OCI-LY3 (cell line): ENCODE results near the gene PRDM16.

Source experiments
- H2AFZ ChIP-seq: fragments of 200-600, 300-600 bp; shearing (Covaris generic); 2 replicates; pipeline ENCODE4 v1.6.0; 2014; ENCODE audit warnings: antibody characterized with exemption, low read depth, low read length
- H3K27ac ChIP-seq: fragments of 200-600, 300-600 bp; sonication (generic); 2 replicates; pipeline ENCODE4 v1.5.1; 2014; ENCODE audit warnings: mild to moderate bottlenecking, low read length, moderate library complexity, mixed read lengths
- H3K27me3 ChIP-seq: fragments of 200-600, 300-600 bp; sonication (generic); 2 replicates; pipeline ENCODE4 v1.6.1; 2014; ENCODE audit warnings: low read depth, low read length, mixed read lengths
- H3K36me3 ChIP-seq: fragments of 200-600, 300-600 bp; sonication (generic); replicated peaks from 2 replicates; pipeline ENCODE3; 2014; ENCODE audit warnings: low read depth, low read length, mixed read lengths
- H3K4me1 ChIP-seq: fragments of 300-600, 200-600 bp; sonication (generic); 2 replicates; pipeline ENCODE4 v1.6.1; 2014; ENCODE audit warnings: low read length, mixed read lengths
- H3K4me2 ChIP-seq: fragments of 200-600, 300-600 bp; sonication (generic); 2 replicates; pipeline ENCODE4 v1.6.1; 2014; ENCODE audit warnings: low read length, mixed read lengths
- H3K4me3 ChIP-seq: fragments of 300-600, 200-600 bp; sonication (generic); 2 replicates; pipeline ENCODE4 v1.5.1; 2014; ENCODE audit warnings: antibody characterized with exemption, mild to moderate bottlenecking, low read length, moderate library complexity
- H3K79me2 ChIP-seq: fragments of 300-600, 200-600 bp; shearing (Covaris generic); 2 replicates; pipeline ENCODE4 v1.6.1; 2014; ENCODE audit warnings: mild to moderate bottlenecking, low read length, mixed read lengths
- H3K9ac ChIP-seq: fragments of 300-600, 200-600 bp; shearing (Covaris generic); 2 replicates; pipeline ENCODE4 v1.6.0; 2014; ENCODE audit warnings: mild to moderate bottlenecking, low read length, moderate library complexity
- H3K9me3 ChIP-seq: fragments of 200-600, 300-600 bp; shearing (Covaris generic); 2 replicates; pipeline ENCODE4 v1.6.1; 2014; ENCODE audit warnings: low read length, mixed read lengths; ENCODE audit not compliant: insufficient read depth
- H4K20me1 ChIP-seq: fragments of 200-600, 300-600 bp; sonication (generic); 2 replicates; pipeline ENCODE4 v1.6.1; 2016; ENCODE audit warnings: low read length, mixed read lengths; ENCODE audit not compliant: insufficient read depth
- EZH2phosphoT487 ChIP-seq: fragments of 200-600 bp; shearing (Covaris generic); IDR thresholded peaks from 2 replicates; pipeline ENCODE4 v1.6.1; 2018; ENCODE audit warnings: antibody characterized with exemption, mixed run types, low read depth
- TF ChIP-seq, protein P1 (sequence below): fragments of 200-600, 300-600 bp; sonication (generic); IDR thresholded peaks from 2 replicates; pipeline ENCODE4 v1.5.1; 2014; ENCODE audit warnings: antibody characterized with exemption, low read length, low read depth

Gene PRDM16

DNA sequence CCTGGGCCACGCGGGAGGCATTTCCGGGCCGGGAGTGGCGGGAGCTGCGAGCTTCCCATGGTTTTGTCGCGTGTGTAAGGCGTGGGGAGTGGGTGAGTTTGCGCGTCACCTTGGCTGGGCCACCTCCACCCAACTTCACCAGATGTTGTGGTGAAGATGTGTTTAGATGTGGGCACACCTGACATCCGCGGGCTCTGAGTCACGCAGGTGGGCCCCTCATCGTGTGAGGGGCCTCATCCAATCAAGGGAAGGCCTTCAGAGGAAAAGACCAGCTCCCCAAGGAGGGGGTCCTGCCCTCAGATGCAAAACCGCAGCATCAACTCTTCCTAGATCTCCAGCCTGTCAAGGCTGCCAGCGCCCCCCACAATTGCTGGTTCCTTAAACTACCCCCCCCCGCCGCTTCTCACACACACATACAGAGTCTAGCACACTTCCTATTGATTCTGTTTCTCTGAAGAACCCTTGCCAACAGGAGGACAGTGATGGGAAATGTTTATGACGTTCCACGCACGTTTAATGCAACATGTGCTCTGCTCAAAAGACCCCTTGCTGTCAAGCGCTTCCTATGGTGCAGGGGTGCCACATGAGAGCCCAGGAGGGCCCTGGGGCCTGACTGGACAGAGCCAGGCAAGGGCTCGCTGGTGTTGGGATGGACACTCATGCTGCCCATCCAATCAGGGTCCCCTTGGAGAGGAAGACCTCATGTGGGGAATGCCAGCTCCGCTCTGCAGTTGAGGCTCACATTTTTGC, 35.8 kb upstream of the PRDM16 start:
- H3K36me3 ChIP-seq = no peaks in the 10 kb centered on the region
- no peak overlapping the region for H3K4me3 ChIP-seq
- H3K27ac ChIP-seq = no peak overlapping the region
- no peaks in the 10 kb centered on the region for H3K27me3 ChIP-seq
- TF ChIP-seq, protein P1, sequence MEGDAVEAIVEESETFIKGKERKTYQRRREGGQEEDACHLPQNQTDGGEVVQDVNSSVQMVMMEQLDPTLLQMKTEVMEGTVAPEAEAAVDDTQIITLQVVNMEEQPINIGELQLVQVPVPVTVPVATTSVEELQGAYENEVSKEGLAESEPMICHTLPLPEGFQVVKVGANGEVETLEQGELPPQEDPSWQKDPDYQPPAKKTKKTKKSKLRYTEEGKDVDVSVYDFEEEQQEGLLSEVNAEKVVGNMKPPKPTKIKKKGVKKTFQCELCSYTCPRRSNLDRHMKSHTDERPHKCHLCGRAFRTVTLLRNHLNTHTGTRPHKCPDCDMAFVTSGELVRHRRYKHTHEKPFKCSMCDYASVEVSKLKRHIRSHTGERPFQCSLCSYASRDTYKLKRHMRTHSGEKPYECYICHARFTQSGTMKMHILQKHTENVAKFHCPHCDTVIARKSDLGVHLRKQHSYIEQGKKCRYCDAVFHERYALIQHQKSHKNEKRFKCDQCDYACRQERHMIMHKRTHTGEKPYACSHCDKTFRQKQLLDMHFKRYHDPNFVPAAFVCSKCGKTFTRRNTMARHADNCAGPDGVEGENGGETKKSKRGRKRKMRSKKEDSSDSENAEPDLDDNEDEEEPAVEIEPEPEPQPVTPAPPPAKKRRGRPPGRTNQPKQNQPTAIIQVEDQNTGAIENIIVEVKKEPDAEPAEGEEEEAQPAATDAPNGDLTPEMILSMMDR = no peak
- no peak for TF ChIP-seq EZH2phosphoT487
- H3K79me2 ChIP-seq = no peaks in the 10 kb centered on the region
- no peak overlapping the region for H2AFZ ChIP-seq
- H3K9ac ChIP-seq = no peak overlapping the region
- no peaks in the 10 kb centered on the region for H4K20me1 ChIP-seq
- no peak overlapping the region for H3K4me2 ChIP-seq
- no peaks in the 10 kb centered on the region for H3K9me3 ChIP-seq
- H3K4me1 ChIP-seq = no peaks in the 10 kb centered on the region

DNA sequence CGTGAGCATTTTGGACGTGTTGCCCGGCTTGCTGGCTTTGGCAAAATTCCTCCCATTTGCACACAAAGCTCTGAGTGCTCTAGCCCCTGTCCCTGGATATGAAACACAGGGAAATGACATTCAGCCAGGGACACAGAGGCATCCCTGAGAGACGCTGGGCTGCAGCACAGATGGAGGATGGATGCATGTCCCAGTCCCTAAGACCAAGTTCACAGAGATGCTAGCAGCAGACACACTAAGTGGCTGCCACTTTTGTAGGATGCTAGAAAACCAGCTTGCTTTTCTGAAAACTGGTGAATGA, 35.3 kb upstream of the PRDM16 start:
- Histone ChIP-seq H3K4me3 (no peak overlapping the region), H3K9ac (no peak overlapping the region), H4K20me1 (no peaks in the 10 kb centered on the region), H2AFZ (no peak overlapping the region), H3K36me3 (no peaks in the 10 kb centered on the region), H3K4me2 (no peak overlapping the region), H3K4me1 (no peaks in the 10 kb centered on the region), H3K9me3 (no peaks in the 10 kb centered on the region), H3K27ac (no peak overlapping the region), H3K79me2 (no peaks in the 10 kb centered on the region), H3K27me3 (no peaks in the 10 kb centered on the region)
- TF ChIP-seq, protein P1 = no peak
- no peak for TF ChIP-seq EZH2phosphoT487

DNA sequence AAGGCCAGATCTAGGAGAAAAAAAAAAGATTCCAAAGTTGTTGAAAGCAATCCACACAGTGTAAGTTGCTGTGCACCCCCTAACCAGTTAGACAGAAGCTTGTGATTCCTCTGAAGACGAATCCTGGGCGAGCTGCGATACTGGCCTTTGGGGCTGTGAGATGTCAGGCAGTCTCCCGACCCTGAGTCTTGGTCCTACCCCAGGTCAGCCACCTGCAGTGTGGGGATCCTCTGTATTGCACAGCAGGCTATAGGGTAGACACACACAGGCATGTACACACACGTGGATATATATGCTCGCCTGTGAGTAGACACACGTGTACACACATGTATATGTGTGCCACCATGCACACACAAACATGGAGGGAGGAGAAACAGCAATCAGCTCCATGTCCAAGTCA, 34.8 kb upstream of the PRDM16 start:
- TF ChIP-seq, protein P1 = no peak
- TF ChIP-seq EZH2phosphoT487 = no peak
- no peak overlapping the region for H3K4me2 ChIP-seq
- no peaks in the 10 kb centered on the region for H3K36me3 ChIP-seq
- no peaks in the 10 kb centered on the region for H3K4me1 ChIP-seq
- no peaks in the 10 kb centered on the region for H4K20me1 ChIP-seq
- no peaks in the 10 kb centered on the region for H3K9me3 ChIP-seq
- no peak overlapping the region for H3K9ac ChIP-seq
- no peak overlapping the region for H3K4me3 ChIP-seq
- H2AFZ ChIP-seq = no peak overlapping the region
- H3K27ac ChIP-seq = no peak overlapping the region
- no peaks in the 10 kb centered on the region for H3K79me2 ChIP-seq
- H3K27me3 ChIP-seq = no peaks in the 10 kb centered on the region

DNA sequence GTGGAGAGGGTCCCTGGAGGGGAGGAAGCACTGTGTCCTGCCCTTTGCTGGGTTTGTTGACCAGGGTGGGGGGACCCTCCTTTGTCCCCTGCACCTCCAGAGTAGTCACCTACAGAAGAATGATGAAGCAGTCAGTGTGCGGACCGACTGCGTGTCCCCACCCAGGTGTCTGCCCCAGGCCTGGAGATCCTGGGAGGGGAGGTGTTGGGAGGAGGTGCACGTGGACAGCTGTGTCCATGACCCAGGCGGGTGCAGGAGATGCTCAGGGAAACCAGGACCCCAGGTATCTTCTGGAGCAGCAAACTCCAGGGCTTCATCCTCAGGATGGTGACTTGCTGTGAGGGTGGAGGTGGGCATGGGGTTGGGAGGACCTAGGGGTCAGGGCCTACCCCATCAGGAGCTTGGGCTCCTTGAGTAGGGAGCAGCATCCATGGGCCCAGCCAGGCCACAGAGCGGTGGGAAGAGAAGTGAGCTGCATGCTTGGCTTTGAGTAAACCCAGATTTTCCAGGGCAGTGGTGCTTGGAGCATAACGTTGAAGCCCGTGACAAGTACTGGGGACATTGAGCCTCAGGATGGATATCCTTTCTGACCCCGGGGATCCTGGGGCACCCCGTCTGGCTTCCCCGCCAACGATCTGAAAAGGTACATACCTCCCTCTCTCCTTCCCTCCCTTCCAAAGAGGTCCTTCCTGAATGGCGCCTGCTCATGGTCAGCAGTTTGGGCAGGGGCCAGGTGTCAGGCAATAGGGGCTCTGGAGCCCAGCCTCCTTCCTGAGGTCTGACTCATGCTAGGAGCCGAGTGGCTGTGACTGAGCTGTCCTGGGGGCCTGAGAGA, 34.1 kb upstream of the PRDM16 start:
- no peak overlapping the region for H3K9ac ChIP-seq
- H3K79me2 ChIP-seq = no peaks in the 10 kb centered on the region
- H2AFZ ChIP-seq = no peak overlapping the region
- no peaks in the 10 kb centered on the region for H3K36me3 ChIP-seq
- no peak for TF ChIP-seq EZH2phosphoT487
- TF ChIP-seq, protein P1 = no peak
- H3K4me3 ChIP-seq = no peak overlapping the region
- no peaks in the 10 kb centered on the region for H3K4me1 ChIP-seq
- H3K4me2 ChIP-seq = no peak overlapping the region
- no peaks in the 10 kb centered on the region for H4K20me1 ChIP-seq
- no peak overlapping the region for H3K27ac ChIP-seq
- H3K27me3 ChIP-seq = no peaks in the 10 kb centered on the region
- H3K9me3 ChIP-seq = no peaks in the 10 kb centered on the region
